Kidney epithelial cell (primary cell): ENCODE data around the gene S100A4. TPM values are rescaled to one million over a fixed set of nuclear protein-coding genes. Genes with fewer than 3 reads are reported as not detected.

Experiments
- DNase-seq: peaks from one replicate; pipeline ENCODE4 v3.0.0-alpha.2; 2010; ENCODE audit warnings: low read depth
- H3K27me3 ChIP-seq: 2 replicates; pipeline ENCODE4 v1.6.0; 2011; ENCODE audit warnings: low read length; ENCODE audit not compliant: control insufficient read depth, insufficient read depth
- H3K36me3 ChIP-seq: 2 replicates; pipeline ENCODE4 v1.5.1; 2011; ENCODE audit warnings: low read length; ENCODE audit not compliant: control insufficient read depth, insufficient read depth
- H3K4me3 ChIP-seq: 2 replicates; pipeline ENCODE4 v1.5.1; 2011; ENCODE audit warnings: low read depth, mild to moderate bottlenecking, control low read depth, low read length
- total RNA-seq: library from RNA; depleted of rRNA; stranded (reverse); fragments of >200 nt; gene quantifications from 2 replicates; pipeline ENCODE4 v1.2.3, GENCODE V29; 2015
- TF ChIP-seq, protein P1 (sequence below): IDR thresholded peaks from 2 replicates; pipeline ENCODE4 v1.5.1; 2011; ENCODE audit warnings: mild to moderate bottlenecking, moderate library complexity, low read length, control low read depth, inconsistent platforms; ENCODE audit not compliant: insufficient read depth, poor library complexity, severe bottlenecking

The S100A4 gene
- total RNA-seq, 1 donor from 2014 or later, result 7.1 TPM

GRCh38 chr1:153536671-153537375 lies 8.8 kb downstream of the S100A4 start:
- DNase-seq, result no peak
- TF ChIP-seq, protein P1, sequence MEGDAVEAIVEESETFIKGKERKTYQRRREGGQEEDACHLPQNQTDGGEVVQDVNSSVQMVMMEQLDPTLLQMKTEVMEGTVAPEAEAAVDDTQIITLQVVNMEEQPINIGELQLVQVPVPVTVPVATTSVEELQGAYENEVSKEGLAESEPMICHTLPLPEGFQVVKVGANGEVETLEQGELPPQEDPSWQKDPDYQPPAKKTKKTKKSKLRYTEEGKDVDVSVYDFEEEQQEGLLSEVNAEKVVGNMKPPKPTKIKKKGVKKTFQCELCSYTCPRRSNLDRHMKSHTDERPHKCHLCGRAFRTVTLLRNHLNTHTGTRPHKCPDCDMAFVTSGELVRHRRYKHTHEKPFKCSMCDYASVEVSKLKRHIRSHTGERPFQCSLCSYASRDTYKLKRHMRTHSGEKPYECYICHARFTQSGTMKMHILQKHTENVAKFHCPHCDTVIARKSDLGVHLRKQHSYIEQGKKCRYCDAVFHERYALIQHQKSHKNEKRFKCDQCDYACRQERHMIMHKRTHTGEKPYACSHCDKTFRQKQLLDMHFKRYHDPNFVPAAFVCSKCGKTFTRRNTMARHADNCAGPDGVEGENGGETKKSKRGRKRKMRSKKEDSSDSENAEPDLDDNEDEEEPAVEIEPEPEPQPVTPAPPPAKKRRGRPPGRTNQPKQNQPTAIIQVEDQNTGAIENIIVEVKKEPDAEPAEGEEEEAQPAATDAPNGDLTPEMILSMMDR, result no peak

DNA sequence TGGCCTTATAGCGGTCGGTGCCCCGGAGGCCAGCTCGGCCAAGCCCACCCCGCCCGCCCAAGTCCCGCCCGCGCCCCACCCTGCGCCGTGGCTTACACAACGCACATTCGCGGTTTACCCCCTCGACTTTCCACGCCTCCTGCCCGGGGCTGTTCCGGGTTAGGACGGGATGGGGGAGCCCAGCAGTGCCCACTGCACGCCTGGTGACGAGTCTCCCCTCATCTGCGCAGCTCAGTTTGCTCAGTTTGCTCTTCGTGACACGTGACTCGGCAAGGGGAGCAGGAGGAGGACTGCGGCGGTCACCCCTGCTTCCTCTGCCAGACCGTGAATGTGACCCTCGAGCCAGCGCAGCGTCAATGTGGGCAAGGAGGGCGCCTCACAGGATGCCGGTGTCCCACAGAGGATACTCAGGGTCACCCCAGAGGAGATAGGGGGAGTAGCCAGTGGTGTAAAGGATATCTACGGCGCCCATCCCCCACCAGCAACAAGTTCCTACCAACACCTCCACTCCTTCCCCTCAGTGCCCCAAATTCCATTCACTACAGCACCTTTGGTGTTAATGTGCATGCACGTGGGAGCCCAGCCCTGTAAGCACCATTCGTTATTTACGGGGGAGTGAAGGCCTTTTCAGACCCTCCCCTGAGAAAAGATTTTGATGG lies 9.5 kb downstream of the S100A4 start:
- Histone ChIP-seq H3K27me3 (no peaks in the 10 kb centered on the region), H3K4me3 (peak overlapping the region; percentile 66), H3K36me3 (no peaks in the 10 kb centered on the region)
- TF ChIP-seq, protein P1, result no peak
- peak; percentile 70 for DNase-seq

More at GRCh38 chr1:153536671-153537375, 8.8 kb downstream of the S100A4 start:
- H3K27me3 ChIP-seq, result no peaks in the 10 kb centered on the region
- H3K4me3 ChIP-seq, result no peak overlapping the region
- H3K36me3 ChIP-seq, result no peaks in the 10 kb centered on the region

GRCh38 chr1:153535242-153536011 lies 10.2 kb downstream of the S100A4 start, which contains the start of gene S100A6:
Gene S100A6 (minus strand): TSS chr1:153535991. CDS start chr1:153535339, 652 bp downstream.
- TF ChIP-seq, protein P1, result no peak
- DNase-seq, result no peak
- Histone ChIP-seq H3K4me3 (peak within 1 kb of the TSS; percentile 66), H3K36me3 (no peaks in the 10 kb centered on the region), H3K27me3 (no peaks in the 10 kb centered on the region)

GRCh38 chr1:153534925-153535241 lies 10.7 kb downstream of the S100A4 start:
- no peaks in the 10 kb centered on the region for H3K27me3 ChIP-seq
- H3K36me3 ChIP-seq, result no peaks in the 10 kb centered on the region
- no peak for DNase-seq
- TF ChIP-seq, protein P1, result no peak
- H3K4me3 ChIP-seq, result peak overlapping the region; percentile 66

DNA sequence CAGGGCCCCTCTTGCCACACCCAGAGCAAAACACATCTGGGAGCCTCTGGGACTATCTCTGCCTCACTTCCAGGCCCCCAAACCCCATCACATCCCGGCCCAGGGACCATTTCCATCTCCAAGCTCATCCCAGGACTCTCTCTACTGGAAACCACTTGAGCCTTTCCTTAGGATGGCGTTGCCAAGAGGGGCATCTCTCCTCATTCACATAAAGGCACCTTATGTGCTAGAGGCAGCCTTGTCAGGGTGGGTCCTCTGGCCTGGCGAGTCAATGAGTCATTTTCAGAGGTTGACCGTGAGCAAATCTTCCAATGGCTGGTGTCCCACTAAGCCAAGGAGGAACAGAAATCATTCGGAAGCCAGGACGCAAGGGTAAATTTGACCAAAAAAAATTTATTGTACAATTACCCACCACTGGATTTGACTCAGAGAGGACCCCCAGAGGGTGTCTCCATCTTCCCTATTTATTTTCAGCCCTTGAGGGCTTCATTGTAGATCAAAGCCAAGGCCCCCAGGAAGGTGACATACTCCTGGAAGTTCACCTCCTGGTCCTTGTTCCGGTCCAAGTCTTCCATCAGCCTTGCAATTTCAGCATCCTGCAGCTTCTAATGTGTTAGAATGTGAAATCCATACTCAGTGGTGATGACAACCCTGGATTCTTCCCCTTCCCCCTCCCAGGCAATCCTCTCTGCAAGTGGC lies 11.2 kb downstream of the S100A4 start:
- no peaks in the 10 kb centered on the region for H3K27me3 ChIP-seq
- peak overlapping the region; percentile 66 for H3K4me3 ChIP-seq
- DNase-seq, result no peak
- TF ChIP-seq, protein P1, result no peak
- no peaks in the 10 kb centered on the region for H3K36me3 ChIP-seq
